Stimulated activated CD4-positive, alpha-beta T cell treated with anti-CD3 and anti-CD28 coated beads, Interleukin-15, amount 100 ng/mL, for 24 hours (primary cell): Measurements from ENCODE around the gene YPEL5.
"Not testable (repeated sequence)": the region's sequence is repeated elsewhere in the genome, so short reads cannot be mapped to it uniquely, and the experiment has no call there.

Experiments
- DNase-seq: peaks from one replicate; pipeline ENCODE4 v3.0.0-alpha.2; 2020

The YPEL5 gene

GRCh38 chr2:30146337-30147195, at the start of gene YPEL5:
Gene YPEL5 (plus strand): TSS chr2:30147007. CDS start chr2:30156652, 9,645 bp downstream.
- DNase-seq = peak; percentile 99

DNA sequence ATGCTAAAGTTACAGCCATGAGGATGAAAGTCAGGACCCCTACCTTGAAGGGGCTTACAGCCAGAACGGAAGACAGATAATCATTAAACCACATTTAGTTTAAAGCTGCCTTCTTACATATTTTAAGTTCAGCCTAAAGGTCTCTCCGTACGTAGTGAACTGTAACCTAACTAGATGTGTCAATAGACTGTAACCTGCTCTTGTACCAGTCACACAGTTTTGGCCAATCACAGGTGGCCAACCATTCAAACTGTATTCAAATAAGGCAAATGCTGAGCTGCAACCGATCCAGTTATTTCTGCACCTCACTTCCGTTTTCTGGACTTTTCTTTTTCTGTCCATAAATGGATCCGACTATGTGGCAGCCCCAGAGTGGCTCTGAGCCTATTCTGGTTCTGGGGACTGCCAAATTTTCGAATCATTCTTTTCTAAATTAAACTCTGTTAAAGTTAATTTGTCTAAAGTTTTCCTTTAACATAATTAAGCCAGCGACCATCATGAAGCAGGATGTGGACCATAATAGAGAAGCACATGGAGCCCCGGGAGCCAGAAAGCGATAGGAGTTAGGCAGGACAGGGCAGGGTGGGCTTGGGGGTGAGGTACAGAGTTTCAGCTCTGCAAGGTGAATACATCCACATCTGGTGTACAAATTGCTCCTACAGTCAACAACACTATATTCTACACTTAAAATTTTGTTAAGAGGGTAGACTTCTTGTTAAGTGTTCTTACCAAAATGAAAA, 48.4 kb upstream of the YPEL5 start:
- DNase-seq = no peak

DNA sequence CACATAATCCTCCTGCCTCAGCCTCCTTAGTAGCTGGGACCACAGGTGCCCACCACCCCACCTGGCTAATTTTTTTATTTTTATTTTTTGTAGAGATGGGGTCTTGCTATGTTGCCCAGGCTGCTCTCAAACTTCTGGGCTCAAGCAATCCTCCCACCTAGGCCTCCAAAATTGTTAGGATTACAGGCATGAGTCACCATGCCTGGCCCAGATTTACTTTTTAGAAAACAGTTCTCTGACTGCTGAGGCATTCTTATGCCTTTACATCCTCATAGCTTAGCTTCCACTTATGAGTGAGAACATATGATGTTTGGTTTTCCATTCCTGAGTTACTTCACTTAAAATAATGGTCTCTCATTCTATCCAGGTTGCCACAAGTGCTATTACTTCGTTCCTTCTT, 47.4 kb upstream of the YPEL5 start:
- not testable (repeated sequence) for DNase-seq

GRCh38 chr2:30100691-30101090, 46.1 kb upstream of the YPEL5 start:
- not testable (repeated sequence) for DNase-seq

- DNase-seq = no peak
Measured at GRCh38 chr2:30104307-30104706, 42.5 kb upstream of the YPEL5 start.

DNA sequence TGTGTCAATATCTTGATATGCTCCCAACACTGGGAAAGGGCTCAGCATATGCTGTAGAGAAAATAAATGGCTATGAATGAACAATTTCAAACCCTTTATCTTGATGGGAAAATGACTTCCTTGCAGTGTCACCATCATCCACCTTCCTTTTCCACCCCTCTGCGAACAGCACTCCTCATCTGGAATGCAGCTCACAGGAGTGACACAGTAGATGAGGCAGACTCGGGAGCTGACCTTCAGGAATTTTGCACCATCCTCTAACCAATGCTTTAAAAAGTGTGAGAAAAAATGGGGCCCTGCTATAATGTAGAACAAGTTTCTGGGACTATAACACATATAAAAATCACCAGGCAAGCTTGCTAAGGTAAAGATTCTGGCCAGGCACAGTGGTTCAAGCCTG, 41.3 kb upstream of the YPEL5 start:
- DNase-seq = no peak

- no peak for DNase-seq
Measured at GRCh38 chr2:30106543-30106942, 40.3 kb upstream of the YPEL5 start.

DNA sequence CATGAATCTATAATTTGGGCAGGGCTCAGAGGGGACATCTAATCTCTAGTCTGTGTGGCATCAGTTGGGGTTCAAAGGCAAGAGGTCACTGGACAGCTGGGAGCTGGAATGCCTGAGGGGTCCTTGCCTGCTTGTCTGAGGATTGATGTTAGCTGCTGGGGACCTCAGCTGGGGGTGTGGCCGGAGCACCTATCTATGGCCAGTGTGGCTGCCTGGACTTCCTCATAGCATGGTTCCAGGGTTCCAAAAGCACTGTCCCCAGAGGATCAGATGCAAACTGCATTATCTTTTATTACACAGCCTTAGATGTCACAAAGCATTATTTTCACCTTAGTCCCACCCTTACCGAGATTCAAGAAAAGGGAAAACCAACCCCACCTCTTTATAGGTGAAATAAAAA, 38.6 kb upstream of the YPEL5 start:
- DNase-seq = no peak

DNA sequence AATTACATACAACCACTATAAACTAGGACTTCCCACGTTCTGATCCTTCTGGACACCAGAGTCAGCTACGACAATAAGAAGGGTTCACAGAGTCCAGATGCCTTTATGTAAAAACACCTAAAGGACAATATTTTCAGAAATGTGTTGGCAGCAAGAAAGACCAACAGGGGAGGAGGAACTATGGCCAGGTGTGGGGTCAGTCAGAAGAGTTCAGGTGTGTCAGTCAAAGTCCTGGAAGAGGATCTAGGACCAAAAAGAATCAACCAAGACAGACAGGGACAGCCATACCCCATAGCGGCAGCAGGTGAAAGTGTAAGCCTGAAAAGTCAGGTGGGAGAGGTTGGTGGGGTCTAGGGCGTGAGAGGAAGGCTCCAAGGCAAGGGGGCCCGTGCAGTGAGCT, 38.0 kb upstream of the YPEL5 start:
- no peak for DNase-seq

- DNase-seq = no peak
Measured at GRCh38 chr2:30109856-30110255, 37.0 kb upstream of the YPEL5 start.

- no peak for DNase-seq
Measured at GRCh38 chr2:30110773-30111172, 36.0 kb upstream of the YPEL5 start.

DNA sequence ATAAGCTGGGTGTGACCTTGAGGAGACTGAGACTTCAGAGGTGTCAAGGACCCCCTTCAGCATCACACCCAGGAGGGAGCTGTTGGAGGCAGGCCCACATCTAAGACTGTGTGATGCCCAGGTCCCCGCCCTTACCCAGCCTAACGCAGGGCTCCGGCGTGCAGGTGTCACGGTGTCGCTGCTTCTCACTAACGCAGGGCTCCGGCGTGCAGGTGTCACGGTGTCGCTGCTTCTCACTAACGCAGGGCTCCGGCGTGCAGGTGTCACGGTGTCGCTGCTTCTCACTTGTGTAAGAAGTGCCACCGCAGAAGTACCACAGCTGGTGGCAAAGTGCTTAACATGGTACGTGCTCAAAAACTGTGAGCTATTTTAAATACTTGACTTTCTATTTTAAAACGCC, 35.6 kb upstream of the YPEL5 start:
- DNase-seq = not testable (repeated sequence)

DNA sequence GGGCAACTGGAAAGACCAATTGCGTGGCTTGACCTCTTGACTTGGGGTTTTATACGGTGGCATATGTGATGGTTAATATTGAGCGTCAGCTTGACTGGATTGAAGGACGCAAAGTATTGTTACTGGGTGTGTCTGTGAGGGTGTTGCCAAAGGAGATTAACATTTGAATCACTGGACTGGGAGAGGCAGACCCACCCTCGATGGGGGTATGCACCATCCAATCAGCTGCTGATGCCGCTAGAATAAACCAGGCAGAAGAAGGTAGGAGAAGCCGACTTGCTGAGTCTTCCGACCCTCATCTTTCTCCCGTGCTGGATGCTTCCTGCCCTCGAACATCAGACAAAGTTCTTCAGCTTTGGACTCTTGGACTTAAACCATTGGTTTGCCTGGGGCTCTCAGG, 34.2 kb upstream of the YPEL5 start:
- no peak for DNase-seq

- DNase-seq = no peak
Measured at GRCh38 chr2:30113617-30114293, 33.1 kb upstream of the YPEL5 start.

DNA sequence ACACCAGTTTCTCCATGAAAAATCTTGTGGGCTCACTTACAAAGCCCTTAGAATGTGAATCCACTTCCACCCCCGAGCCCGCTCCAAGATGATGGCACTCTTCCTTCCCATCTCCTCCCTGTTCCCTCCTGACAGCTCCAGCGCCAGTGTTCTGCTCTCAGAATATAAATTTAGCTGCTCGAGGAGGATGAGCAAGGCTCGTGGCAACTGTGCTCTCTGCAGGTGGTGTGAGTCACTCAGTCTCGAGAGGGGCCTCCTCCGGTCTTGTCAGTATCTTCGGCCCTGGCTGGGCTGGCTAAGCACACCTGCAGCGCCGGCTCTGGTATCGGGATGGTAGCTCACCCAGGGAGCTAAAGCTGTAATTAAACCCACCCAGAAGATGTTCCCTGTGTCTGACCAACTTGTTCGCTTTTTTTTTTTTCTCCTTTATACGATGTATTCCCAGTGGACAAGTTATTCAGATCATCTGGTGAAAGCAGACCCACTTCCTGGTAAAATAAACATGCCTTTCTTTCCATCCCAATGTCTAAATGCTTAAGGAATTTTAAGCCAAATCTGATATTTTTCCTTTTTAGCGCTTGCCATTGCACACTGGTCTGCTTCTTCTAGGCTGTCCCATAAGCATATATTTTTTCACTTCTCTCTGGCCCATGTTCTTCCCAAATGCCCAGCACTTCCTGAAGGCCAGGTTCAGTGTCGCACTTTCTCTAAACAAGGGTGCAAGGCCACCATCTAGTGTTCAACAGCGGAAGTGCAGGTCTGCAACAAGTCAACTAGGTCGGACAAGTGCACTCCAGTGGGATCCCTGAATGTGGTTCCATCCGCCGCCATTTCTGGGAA, 31.4 kb upstream of the YPEL5 start:
- peak; percentile 76 for DNase-seq

DNA sequence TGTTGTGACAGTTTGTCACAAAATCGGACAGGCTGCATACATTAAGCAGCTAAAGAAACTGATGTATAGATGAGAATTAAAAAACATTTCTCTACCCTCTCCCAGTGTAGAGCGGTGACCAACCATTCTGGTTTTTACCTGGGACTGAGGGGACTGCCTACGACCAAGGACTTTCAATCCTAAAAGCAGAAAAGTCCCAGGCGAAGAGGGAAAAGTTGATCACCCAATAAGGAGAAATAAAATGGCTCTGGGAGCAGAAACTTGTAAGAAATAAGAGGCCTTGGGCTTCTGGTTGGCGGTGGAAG, 30.9 kb upstream of the YPEL5 start:
- DNase-seq = no peak

GRCh38 chr2:30122362-30122761, 24.4 kb upstream of the YPEL5 start:
- no peak for DNase-seq

GRCh38 chr2:30127016-30127893, 19.6 kb upstream of the YPEL5 start:
- DNase-seq = no peak

DNA sequence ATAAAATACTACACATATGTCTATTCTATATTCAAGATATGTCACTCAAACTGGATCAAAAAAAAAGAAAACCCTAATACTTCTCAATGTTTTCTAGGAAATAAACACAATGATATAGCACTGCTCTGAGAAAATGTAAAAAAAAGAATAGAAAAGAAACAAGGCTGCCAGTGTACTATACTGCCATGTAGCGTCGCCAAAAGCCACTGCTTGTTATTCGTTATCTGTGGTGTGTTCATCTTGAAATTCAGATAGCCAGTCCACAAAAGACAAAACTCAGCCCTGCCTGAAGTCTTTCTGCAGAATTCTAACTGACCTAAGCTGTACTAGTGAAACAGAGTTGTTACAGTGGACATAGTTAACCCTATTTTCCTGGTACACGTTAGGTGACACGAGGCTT, 12.2 kb upstream of the YPEL5 start:
- no peak for DNase-seq

GRCh38 chr2:30135541-30135940, 11.3 kb upstream of the YPEL5 start:
- DNase-seq = no peak

GRCh38 chr2:30136764-30137444, 9.9 kb upstream of the YPEL5 start:
- no peak for DNase-seq
